ENCODE measurements around the gene MED12L.

MED12L gene

DNA sequence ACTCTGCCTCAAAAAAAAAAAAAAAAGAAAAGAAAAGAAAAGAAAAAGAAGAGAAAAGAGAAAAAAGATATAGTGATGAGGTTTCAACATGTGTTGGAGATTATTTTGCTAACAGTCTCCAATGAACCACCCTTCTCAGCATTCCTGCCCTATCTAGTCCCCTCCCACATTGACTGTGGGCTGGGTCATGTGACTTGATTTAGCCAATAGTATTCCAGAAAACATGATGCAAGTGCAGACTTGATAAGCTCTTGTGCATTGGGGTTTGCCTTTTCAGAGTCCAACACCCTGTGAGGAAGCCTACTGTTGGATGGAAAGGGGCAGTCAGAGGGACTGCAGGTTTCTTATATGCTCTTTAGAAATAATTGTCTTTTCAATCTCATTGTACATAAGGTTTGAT lies 37.8 kb upstream of the MED12L start:
- no peak for DNase-seq (ENCODE audit: low read depth in 1 of 2, low spot score in 1 of 2)
- Histone ChIP-seq H3K4me3 (replicated peaks; ENCODE audit: insufficient read depth, low read length) (no peak overlapping the region), H3K27ac (replicated peaks) (no peak overlapping the region), H3K27me3 (ENCODE audit: insufficient read depth, poor library complexity, severe bottlenecking) (peaks cover 10% of the 10 kb centered on the region)
- TF ChIP-seq, protein P1, sequence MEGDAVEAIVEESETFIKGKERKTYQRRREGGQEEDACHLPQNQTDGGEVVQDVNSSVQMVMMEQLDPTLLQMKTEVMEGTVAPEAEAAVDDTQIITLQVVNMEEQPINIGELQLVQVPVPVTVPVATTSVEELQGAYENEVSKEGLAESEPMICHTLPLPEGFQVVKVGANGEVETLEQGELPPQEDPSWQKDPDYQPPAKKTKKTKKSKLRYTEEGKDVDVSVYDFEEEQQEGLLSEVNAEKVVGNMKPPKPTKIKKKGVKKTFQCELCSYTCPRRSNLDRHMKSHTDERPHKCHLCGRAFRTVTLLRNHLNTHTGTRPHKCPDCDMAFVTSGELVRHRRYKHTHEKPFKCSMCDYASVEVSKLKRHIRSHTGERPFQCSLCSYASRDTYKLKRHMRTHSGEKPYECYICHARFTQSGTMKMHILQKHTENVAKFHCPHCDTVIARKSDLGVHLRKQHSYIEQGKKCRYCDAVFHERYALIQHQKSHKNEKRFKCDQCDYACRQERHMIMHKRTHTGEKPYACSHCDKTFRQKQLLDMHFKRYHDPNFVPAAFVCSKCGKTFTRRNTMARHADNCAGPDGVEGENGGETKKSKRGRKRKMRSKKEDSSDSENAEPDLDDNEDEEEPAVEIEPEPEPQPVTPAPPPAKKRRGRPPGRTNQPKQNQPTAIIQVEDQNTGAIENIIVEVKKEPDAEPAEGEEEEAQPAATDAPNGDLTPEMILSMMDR (IDR thresholded peaks at IDR 0.05; ENCODE audit: insufficient read depth, low read length), result no peak
- TF ChIP-seq GABPA (IDR thresholded peaks at IDR 0.05; ENCODE audit: low read depth), result no peak
- TF ChIP-seq, protein P2, sequence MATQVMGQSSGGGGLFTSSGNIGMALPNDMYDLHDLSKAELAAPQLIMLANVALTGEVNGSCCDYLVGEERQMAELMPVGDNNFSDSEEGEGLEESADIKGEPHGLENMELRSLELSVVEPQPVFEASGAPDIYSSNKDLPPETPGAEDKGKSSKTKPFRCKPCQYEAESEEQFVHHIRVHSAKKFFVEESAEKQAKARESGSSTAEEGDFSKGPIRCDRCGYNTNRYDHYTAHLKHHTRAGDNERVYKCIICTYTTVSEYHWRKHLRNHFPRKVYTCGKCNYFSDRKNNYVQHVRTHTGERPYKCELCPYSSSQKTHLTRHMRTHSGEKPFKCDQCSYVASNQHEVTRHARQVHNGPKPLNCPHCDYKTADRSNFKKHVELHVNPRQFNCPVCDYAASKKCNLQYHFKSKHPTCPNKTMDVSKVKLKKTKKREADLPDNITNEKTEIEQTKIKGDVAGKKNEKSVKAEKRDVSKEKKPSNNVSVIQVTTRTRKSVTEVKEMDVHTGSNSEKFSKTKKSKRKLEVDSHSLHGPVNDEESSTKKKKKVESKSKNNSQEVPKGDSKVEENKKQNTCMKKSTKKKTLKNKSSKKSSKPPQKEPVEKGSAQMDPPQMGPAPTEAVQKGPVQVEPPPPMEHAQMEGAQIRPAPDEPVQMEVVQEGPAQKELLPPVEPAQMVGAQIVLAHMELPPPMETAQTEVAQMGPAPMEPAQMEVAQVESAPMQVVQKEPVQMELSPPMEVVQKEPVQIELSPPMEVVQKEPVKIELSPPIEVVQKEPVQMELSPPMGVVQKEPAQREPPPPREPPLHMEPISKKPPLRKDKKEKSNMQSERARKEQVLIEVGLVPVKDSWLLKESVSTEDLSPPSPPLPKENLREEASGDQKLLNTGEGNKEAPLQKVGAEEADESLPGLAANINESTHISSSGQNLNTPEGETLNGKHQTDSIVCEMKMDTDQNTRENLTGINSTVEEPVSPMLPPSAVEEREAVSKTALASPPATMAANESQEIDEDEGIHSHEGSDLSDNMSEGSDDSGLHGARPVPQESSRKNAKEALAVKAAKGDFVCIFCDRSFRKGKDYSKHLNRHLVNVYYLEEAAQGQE (IDR thresholded peaks at IDR 0.05; ENCODE audit: insufficient replicate concordance, low read depth), result no peak
- no peak for TF ChIP-seq POLR2AphosphoS5 (IDR thresholded peaks at IDR 0.05; ENCODE audit: low read depth)
- TF ChIP-seq SPI1 (IDR thresholded peaks at IDR 0.05; ENCODE audit: borderline replicate concordance, low read depth), result no peak

DNA sequence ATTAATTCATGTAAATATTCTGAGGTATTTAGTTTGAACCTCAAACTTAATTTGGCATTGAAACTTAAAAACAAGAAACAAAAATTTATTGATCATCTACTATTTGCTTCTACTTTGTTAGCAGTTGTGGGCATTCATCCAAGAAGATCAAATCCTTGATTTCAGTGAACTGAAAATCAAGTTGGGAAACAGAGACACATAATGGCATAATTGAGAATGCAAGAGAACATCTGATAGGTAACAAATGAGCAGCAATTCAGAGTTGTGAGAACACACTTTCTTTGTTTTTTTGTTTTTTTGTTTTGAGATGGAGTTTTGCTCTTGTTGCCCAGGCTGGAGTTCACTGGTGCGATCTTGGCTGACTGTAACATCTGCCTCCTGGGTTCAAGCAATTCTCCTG lies 33.9 kb upstream of the MED12L start:
- H3K27ac ChIP-seq (replicated peaks), result no peak overlapping the region
- no peak for DNase-seq (ENCODE audit: low read depth in 1 of 2, low spot score in 1 of 2)
- TF ChIP-seq, protein P2 (IDR thresholded peaks at IDR 0.05; ENCODE audit: insufficient replicate concordance, low read depth), result no peak
- no peak for TF ChIP-seq GABPA (IDR thresholded peaks at IDR 0.05; ENCODE audit: low read depth)
- no peak for TF ChIP-seq SPI1 (IDR thresholded peaks at IDR 0.05; ENCODE audit: borderline replicate concordance, low read depth)
- TF ChIP-seq, protein P1 (IDR thresholded peaks at IDR 0.05; ENCODE audit: insufficient read depth, low read length), result no peak
- no peak for TF ChIP-seq POLR2AphosphoS5 (IDR thresholded peaks at IDR 0.05; ENCODE audit: low read depth)
- H3K4me3 ChIP-seq (replicated peaks; ENCODE audit: insufficient read depth, low read length), result no peak overlapping the region
- peaks cover 3% of the 10 kb centered on the region for H3K27me3 ChIP-seq (ENCODE audit: insufficient read depth, poor library complexity, severe bottlenecking)

DNA sequence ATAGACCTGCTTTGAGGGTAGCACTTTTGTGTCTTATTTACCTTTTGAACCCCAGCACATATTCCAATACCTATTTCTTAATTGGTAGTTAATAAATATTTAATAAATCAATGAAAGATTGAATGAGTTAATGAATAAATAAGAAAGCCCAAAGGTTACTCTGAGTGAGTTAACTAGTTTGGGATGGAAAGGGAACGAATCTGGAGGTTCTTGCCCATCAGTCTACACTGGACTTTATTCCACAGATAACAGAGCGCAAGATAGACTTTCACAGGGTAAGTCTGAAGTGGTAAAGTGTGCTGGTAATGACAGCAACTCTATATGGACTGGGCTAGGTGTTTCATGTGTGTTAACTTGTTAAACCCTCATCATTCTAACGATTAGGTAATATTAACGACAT lies 33.1 kb upstream of the MED12L start:
- TF ChIP-seq SPI1 (IDR thresholded peaks at IDR 0.05; ENCODE audit: borderline replicate concordance, low read depth), result no peak
- TF ChIP-seq, protein P1 (IDR thresholded peaks at IDR 0.05; ENCODE audit: insufficient read depth, low read length), result no peak
- TF ChIP-seq POLR2AphosphoS5 (IDR thresholded peaks at IDR 0.05; ENCODE audit: low read depth), result no peak
- TF ChIP-seq, protein P2 (IDR thresholded peaks at IDR 0.05; ENCODE audit: insufficient replicate concordance, low read depth), result no peak
- no peak for TF ChIP-seq GABPA (IDR thresholded peaks at IDR 0.05; ENCODE audit: low read depth)
- peaks cover 3% of the 10 kb centered on the region for H3K27me3 ChIP-seq (ENCODE audit: insufficient read depth, poor library complexity, severe bottlenecking)
- H3K27ac ChIP-seq (replicated peaks), result no peak overlapping the region
- DNase-seq (ENCODE audit: low read depth in 1 of 2, low spot score in 1 of 2), result no peak
- no peak overlapping the region for H3K4me3 ChIP-seq (replicated peaks; ENCODE audit: insufficient read depth, low read length)
